ENCODE measurements around the gene OVAAL. TPM values are rescaled to one million over a fixed set of nuclear protein-coding genes. Genes with fewer than 3 reads are reported as not detected.

OVAAL gene
- total RNA-seq, 1 donor from 2014 or later = not detected

- no peak overlapping the region for H3K27ac Mint-ChIP-seq
- peak; percentile 91 for TF ChIP-seq CTCF (IDR thresholded peaks at IDR 0.05; ENCODE audit: unreplicated experiment)
- H3K4me3 Mint-ChIP-seq (ENCODE audit: low read depth) = no peak overlapping the region
- peaks cover 4% of the 10 kb centered on the region for H3K27me3 Mint-ChIP-seq
- H3K9me3 Mint-ChIP-seq (ENCODE audit: low read depth) = no peaks in the 10 kb centered on the region
- H3K4me1 Mint-ChIP-seq (ENCODE audit: low read depth) = peaks cover 11% of the 10 kb centered on the region
- DNase-seq (ENCODE audit: low spot score, unreplicated experiment) = peak; percentile 61
- H3K36me3 Mint-ChIP-seq (ENCODE audit: insufficient read depth) = no peaks in the 10 kb centered on the region
Measured at GRCh38 chr1:180533266-180533987, 25.3 kb upstream of the OVAAL start.

GRCh38 chr1:180534214-180534613 is 24.6 kb upstream of the OVAAL start:
- Mint-ChIP-seq H3K27ac (no peak overlapping the region), H3K36me3 (ENCODE audit: insufficient read depth) (no peaks in the 10 kb centered on the region), H3K27me3 (peaks cover 8% of the 10 kb centered on the region), H3K9me3 (ENCODE audit: low read depth) (no peaks in the 10 kb centered on the region), H3K4me3 (ENCODE audit: low read depth) (no peak overlapping the region), H3K4me1 (ENCODE audit: low read depth) (peaks cover 11% of the 10 kb centered on the region)
- no peak for TF ChIP-seq CTCF (IDR thresholded peaks at IDR 0.05; ENCODE audit: unreplicated experiment)
- DNase-seq (ENCODE audit: low spot score, unreplicated experiment) = no peak

GRCh38 chr1:180535418-180535999 is 23.3 kb upstream of the OVAAL start:
- peaks cover 8% of the 10 kb centered on the region for H3K27me3 Mint-ChIP-seq
- peaks cover 8% of the 10 kb centered on the region for H3K4me1 Mint-ChIP-seq (ENCODE audit: low read depth)
- no peak overlapping the region for H3K4me3 Mint-ChIP-seq (ENCODE audit: low read depth)
- no peak for DNase-seq (ENCODE audit: low spot score, unreplicated experiment)
- H3K9me3 Mint-ChIP-seq (ENCODE audit: low read depth) = no peaks in the 10 kb centered on the region
- no peak for TF ChIP-seq CTCF (IDR thresholded peaks at IDR 0.05; ENCODE audit: unreplicated experiment)
- no peaks in the 10 kb centered on the region for H3K36me3 Mint-ChIP-seq (ENCODE audit: insufficient read depth)
- H3K27ac Mint-ChIP-seq = no peak overlapping the region

GRCh38 chr1:180536821-180537372 is 21.9 kb upstream of the OVAAL start:
- Mint-ChIP-seq H3K36me3 (ENCODE audit: insufficient read depth) (no peaks in the 10 kb centered on the region), H3K4me3 (ENCODE audit: low read depth) (no peak overlapping the region), H3K9me3 (ENCODE audit: low read depth) (no peaks in the 10 kb centered on the region), H3K27me3 (peaks cover 8% of the 10 kb centered on the region), H3K27ac (peak overlapping the region; percentile 8), H3K4me1 (ENCODE audit: low read depth) (peaks cover 7% of the 10 kb centered on the region)
- no peak for DNase-seq (ENCODE audit: low spot score, unreplicated experiment)
- TF ChIP-seq CTCF (IDR thresholded peaks at IDR 0.05; ENCODE audit: unreplicated experiment) = no peak

- Mint-ChIP-seq H3K4me3 (ENCODE audit: low read depth) (no peak overlapping the region), H3K9me3 (ENCODE audit: low read depth) (no peaks in the 10 kb centered on the region), H3K36me3 (ENCODE audit: insufficient read depth) (no peaks in the 10 kb centered on the region), H3K27ac (no peak overlapping the region), H3K4me1 (ENCODE audit: low read depth) (peaks cover 2% of the 10 kb centered on the region), H3K27me3 (peaks cover 8% of the 10 kb centered on the region)
- TF ChIP-seq CTCF (IDR thresholded peaks at IDR 0.05; ENCODE audit: unreplicated experiment) = no peak
- DNase-seq (ENCODE audit: low spot score, unreplicated experiment) = no peak
Measured at GRCh38 chr1:180539136-180539535, 19.6 kb upstream of the OVAAL start.

Data from progenitor cell of endocrine pancreas (in vitro differentiated cells).